Fibroblast of lung (primary cell): ENCODE results near the gene RAET1E. TPM values are rescaled to one million over a fixed set of nuclear protein-coding genes. Genes with fewer than 3 reads are reported as not detected.
A peak's percentile ranks its signal among the peaks of the same experiment; 100 is the strongest.

ENCODE experiments used
- DNase-seq, 2 donors: peaks; one replicate each; pipeline versions ENCODE4 v3.0.0 to v3.0.0-alpha.2; 2010; ENCODE audit warnings: low read depth in 2 of 2
- H2AFZ ChIP-seq: 2 replicates; pipeline ENCODE4 v1.5.1; 2012; ENCODE audit warnings: low read length, control low read depth, inconsistent platforms
- H3K27ac ChIP-seq: 2 replicates; pipeline ENCODE4 v1.5.1; 2011; ENCODE audit warnings: low read length, control low read depth; ENCODE audit not compliant: insufficient read depth
- H3K27me3 ChIP-seq: 2 replicates; pipeline ENCODE4 v1.5.1; 2011; ENCODE audit warnings: mild to moderate bottlenecking, low read length; ENCODE audit not compliant: control insufficient read depth, insufficient read depth
- H3K36me3 ChIP-seq: 2 replicates; pipeline ENCODE4 v1.5.1; 2011; ENCODE audit warnings: low read length; ENCODE audit not compliant: control insufficient read depth, insufficient read depth
- H3K4me1 ChIP-seq: 2 replicates; pipeline ENCODE4 v1.5.1; 2011; ENCODE audit warnings: low read length; ENCODE audit not compliant: control insufficient read depth, insufficient read depth; ENCODE audit errors: extremely low read depth
- H3K4me2 ChIP-seq: 2 replicates; pipeline ENCODE4 v1.5.1; 2011; ENCODE audit warnings: low read length, control low read depth; ENCODE audit not compliant: insufficient read depth; ENCODE audit errors: extremely low read depth
- H3K4me3 ChIP-seq, 4 experiments: fragments of 200-600 bp in 1 of 4; sonication (generic) in 1 of 4; replicated peaks in 1 of 4; 2 replicates each; pipeline ENCODE4 v1.5.1; 2011 to 2016; ENCODE audit warnings: low read length in 4 of 4, low read depth in 3 of 4, mild to moderate bottlenecking in 3 of 4, control low read depth in 2 of 4, inconsistent platforms in 1 of 4, mixed read lengths in 1 of 4; ENCODE audit not compliant: insufficient read depth in 1 of 4; ENCODE audit errors: control extremely low read depth in 1 of 4
- H3K79me2 ChIP-seq: 2 replicates; pipeline ENCODE4 v1.5.1; 2012; ENCODE audit warnings: mild to moderate bottlenecking, low read length, inconsistent platforms; ENCODE audit not compliant: control insufficient read depth, insufficient read depth
- H3K9ac ChIP-seq: 2 replicates; pipeline ENCODE4 v1.5.1; 2011; ENCODE audit warnings: mild to moderate bottlenecking, low read length, control low read depth; ENCODE audit not compliant: insufficient read depth
- H3K9me3 ChIP-seq: 2 replicates; pipeline ENCODE4 v1.5.1; 2012; ENCODE audit warnings: low read depth, low read length; ENCODE audit not compliant: control insufficient read depth, insufficient read depth
- H4K20me1 ChIP-seq: 2 replicates; pipeline ENCODE4 v1.5.1; 2011; ENCODE audit warnings: low read length; ENCODE audit not compliant: control insufficient read depth, insufficient read depth; ENCODE audit errors: extremely low read depth
- CTCF ChIP-seq, 2 donors: IDR thresholded peaks in 1 of 2; conservative IDR thresholded peaks in 1 of 2; 1 replicate in 1 of 2; 2 replicates in 1 of 2; pipeline ENCODE4 v1.5.1; 2011 to 2012; ENCODE audit warnings: low read length in 2 of 2, control low read depth in 1 of 2, inconsistent platforms in 1 of 2, low read depth in 1 of 2, mild to moderate bottlenecking in 1 of 2
- EZH2 ChIP-seq: IDR thresholded peaks from 2 replicates; pipeline ENCODE4 v1.5.1; 2012; ENCODE audit warnings: low read length, control low read depth, mild to moderate bottlenecking; ENCODE audit errors: missing control alignments
- polyA plus RNA-seq, 2 donors: library from polyadenylated mRNA; depleted of rRNA in 1 of 2; stranded (reverse) in 1 of 2; unstranded in 1 of 2; fragments of >200 nt; gene quantifications; 2 replicates each; pipeline ENCODE4 v1.2.1, GENCODE V29; 2011 to 2012; ENCODE audit warnings: missing spikeins in 1 of 2
- total RNA-seq: library from RNA; depleted of rRNA; stranded (reverse); fragments of >200 nt; gene quantifications from 2 replicates; pipeline ENCODE4 v1.2.1, GENCODE V29; 2014

Gene RAET1E
- total and polyA plus RNA-seq, 2 donors (not counting 1 experiment from before 2014, with no cell fraction given) = 0.12 to 1.5 TPM

GRCh38 chr6:149891259-149891658 is 6.7 kb downstream of the RAET1E start:
- Histone ChIP-seq H3K4me1 (peaks cover 29% of the 10 kb centered on the region), H2AFZ (no peak overlapping the region), H3K4me2 (no peak overlapping the region)

GRCh38 chr6:149890629-149891045 is 7.3 kb downstream of the RAET1E start:
- Histone ChIP-seq H3K79me2 (no peaks in the 10 kb centered on the region), H3K36me3 (no peaks in the 10 kb centered on the region), H2AFZ (no peak overlapping the region), H3K27ac (no peak overlapping the region), H3K4me1 (peaks cover 23% of the 10 kb centered on the region), H3K4me2 (no peak overlapping the region), H3K9me3 (no peaks in the 10 kb centered on the region), H3K27me3 (no peaks in the 10 kb centered on the region), H3K9ac (no peak overlapping the region), H4K20me1 (no peaks in the 10 kb centered on the region), H3K4me3 (no peak overlapping the region)
- DNase-seq = no peak
- TF ChIP-seq EZH2 = no peak
- no peak for TF ChIP-seq CTCF (conservative IDR thresholded peaks at IDR 0.05 in 1 of 2, IDR thresholded peaks at IDR 0.05 in 1 of 2; ENCODE audit: low read depth in 1 of 2, low read length in 2 of 2)

More at GRCh38 chr6:149891259-149891658, 6.7 kb downstream of the RAET1E start:
- Histone ChIP-seq H3K9ac (no peak overlapping the region), H3K79me2 (no peaks in the 10 kb centered on the region), H3K27me3 (no peaks in the 10 kb centered on the region), H4K20me1 (no peaks in the 10 kb centered on the region), H3K36me3 (no peaks in the 10 kb centered on the region), H3K9me3 (no peaks in the 10 kb centered on the region), H3K4me3 (no peak overlapping the region), H3K27ac (no peak overlapping the region)
- TF ChIP-seq EZH2 (no peak), CTCF (conservative IDR thresholded peaks at IDR 0.05 in 1 of 2, IDR thresholded peaks at IDR 0.05 in 1 of 2; ENCODE audit: low read depth in 1 of 2, low read length in 2 of 2) (no peak)
- DNase-seq = no peak

GRCh38 chr6:149889326-149889725 is 8.6 kb downstream of the RAET1E start:
- Histone ChIP-seq H3K36me3 (no peaks in the 10 kb centered on the region), H2AFZ (no peak overlapping the region), H3K9ac (no peak overlapping the region), H3K4me2 (no peak overlapping the region), H3K4me3 (no peak overlapping the region), H3K79me2 (no peaks in the 10 kb centered on the region), H3K4me1 (peaks cover 17% of the 10 kb centered on the region), H3K27ac (no peak overlapping the region), H3K27me3 (no peaks in the 10 kb centered on the region), H4K20me1 (no peaks in the 10 kb centered on the region), H3K9me3 (no peaks in the 10 kb centered on the region)
- no peak for TF ChIP-seq CTCF (conservative IDR thresholded peaks at IDR 0.05 in 1 of 2, IDR thresholded peaks at IDR 0.05 in 1 of 2; ENCODE audit: low read depth in 1 of 2, low read length in 2 of 2)
- no peak for TF ChIP-seq EZH2
- DNase-seq = peak; percentile 27 to 39
